ENCODE data around the gene BBS5.
"Not testable (repeated sequence)": the region's sequence is repeated elsewhere in the genome, so short reads cannot be mapped to it uniquely, and the experiment has no call there.

Gene BBS5

GRCh38 chr2:169539460-169539859 is 60.2 kb downstream of the BBS5 start:
- in situ Hi-C loops (cut with HindIII; ENCODE audit: low sequenced_read_pairs), result not testable (repeated sequence)

DNA sequence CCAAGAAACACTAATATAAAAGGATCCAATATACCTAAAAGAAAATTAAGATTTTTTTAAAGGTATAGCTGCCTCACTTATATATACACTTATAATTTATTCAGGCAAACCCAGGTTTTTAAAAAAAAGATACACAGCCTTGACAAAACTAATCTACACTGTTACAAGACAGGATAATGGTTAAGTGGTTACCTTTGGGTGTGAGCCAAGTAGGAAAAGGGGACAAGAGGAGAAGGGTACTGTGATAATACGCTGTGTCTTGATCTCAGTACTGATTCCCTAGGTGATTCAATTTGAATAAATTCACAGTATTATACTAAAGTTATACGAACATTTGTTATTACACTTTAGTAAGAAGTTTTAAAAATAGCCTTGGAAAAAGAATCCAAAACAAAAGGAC is 60.9 kb downstream of the BBS5 start:
- in situ Hi-C loops (cut with HindIII; ENCODE audit: low sequenced_read_pairs), result no loop called here

GRCh38 chr2:169542433-169542832 is 63.1 kb downstream of the BBS5 start:
- in situ Hi-C loops (cut with HindIII; ENCODE audit: low sequenced_read_pairs), result no loop called here

GRCh38 chr2:169546756-169547155 is 67.5 kb downstream of the BBS5 start:
- in situ Hi-C loops (cut with HindIII; ENCODE audit: low sequenced_read_pairs), result no loop called here

Measured in DLD1 (cell line).